ENCODE results near the gene TNK2.
"Not testable (repeated sequence)": the region's sequence is repeated elsewhere in the genome, so short reads cannot be mapped to it uniquely, and the experiment has no call there.

GRCh38 chr3:195946910-195947699 lies 38.8 kb upstream of the TNK2 start:
- TF ChIP-seq EZH2 (IDR thresholded peaks at IDR 0.05); MAX (IDR thresholded peaks at IDR 0.05); EZH2phosphoT487 (IDR thresholded peaks at IDR 0.05; ENCODE audit: borderline replicate concordance); SRF (IDR thresholded peaks at IDR 0.05; ENCODE audit: low read depth); YY1 (IDR thresholded peaks at IDR 0.05; ENCODE audit: extremely low read depth, insufficient replicate concordance, low read depth, low read length); CTCF (IDR thresholded peaks at IDR 0.05 in 2 of 3, conservative IDR thresholded peaks at IDR 0.05 in 1 of 3; ENCODE audit: borderline replicate concordance in 1 of 3, insufficient read depth in 1 of 3, low read depth in 2 of 3, low read length in 2 of 3); POLR2AphosphoS5 (IDR thresholded peaks at IDR 0.05; ENCODE audit: low read depth, low read length): not testable (repeated sequence)

All from HCT116 (cell line).